Measurements from ENCODE around the gene CDH4.

Gene CDH4

DNA sequence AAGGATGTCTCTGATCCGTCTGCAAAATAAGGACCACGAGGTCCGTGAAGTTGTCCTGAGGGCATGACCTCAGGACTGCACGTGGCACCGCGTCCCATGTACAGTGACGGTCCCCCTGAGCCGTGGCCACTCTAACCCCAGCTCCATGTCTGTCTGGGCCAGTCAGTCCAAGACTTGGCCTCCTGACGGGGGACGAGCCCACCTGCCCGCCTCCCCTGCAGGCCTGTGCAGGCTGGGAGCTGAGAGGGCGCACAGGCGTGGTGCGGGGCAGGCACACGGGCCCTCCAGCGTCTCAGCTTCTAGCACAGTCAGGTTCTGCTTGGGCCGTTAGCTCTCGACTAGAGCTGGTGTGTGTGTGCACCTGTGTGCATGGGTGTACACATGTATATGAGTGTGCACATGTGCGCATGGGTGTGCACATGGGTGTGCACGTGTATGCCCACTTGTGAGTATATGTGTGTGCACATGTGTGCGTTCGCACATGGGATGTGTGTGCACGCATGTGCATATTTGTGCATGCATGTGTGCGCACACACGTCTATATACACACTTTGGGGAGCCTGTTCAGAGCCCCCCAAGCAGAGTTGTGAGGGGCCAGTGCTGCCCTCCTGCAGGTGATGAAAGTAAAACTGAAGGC is 506.6 kb downstream of the CDH4 start:
- TF ChIP-seq FOXP2 (optimal IDR thresholded peaks at IDR 0.05; ENCODE audit: borderline replicate concordance, extremely low read depth, extremely low read length, insufficient read depth) = no peak
- TF ChIP-seq SIN3A (IDR thresholded peaks at IDR 0.05; ENCODE audit: borderline replicate concordance, insufficient read depth, low read length) = no peak
- TF ChIP-seq POLR2AphosphoS5 (IDR thresholded peaks at IDR 0.05; ENCODE audit: low read depth, low read length) = no peak
- TF ChIP-seq TAF1 (IDR thresholded peaks at IDR 0.05; ENCODE audit: borderline replicate concordance, insufficient read depth, low read length) = no peak
- TF ChIP-seq, protein P1, sequence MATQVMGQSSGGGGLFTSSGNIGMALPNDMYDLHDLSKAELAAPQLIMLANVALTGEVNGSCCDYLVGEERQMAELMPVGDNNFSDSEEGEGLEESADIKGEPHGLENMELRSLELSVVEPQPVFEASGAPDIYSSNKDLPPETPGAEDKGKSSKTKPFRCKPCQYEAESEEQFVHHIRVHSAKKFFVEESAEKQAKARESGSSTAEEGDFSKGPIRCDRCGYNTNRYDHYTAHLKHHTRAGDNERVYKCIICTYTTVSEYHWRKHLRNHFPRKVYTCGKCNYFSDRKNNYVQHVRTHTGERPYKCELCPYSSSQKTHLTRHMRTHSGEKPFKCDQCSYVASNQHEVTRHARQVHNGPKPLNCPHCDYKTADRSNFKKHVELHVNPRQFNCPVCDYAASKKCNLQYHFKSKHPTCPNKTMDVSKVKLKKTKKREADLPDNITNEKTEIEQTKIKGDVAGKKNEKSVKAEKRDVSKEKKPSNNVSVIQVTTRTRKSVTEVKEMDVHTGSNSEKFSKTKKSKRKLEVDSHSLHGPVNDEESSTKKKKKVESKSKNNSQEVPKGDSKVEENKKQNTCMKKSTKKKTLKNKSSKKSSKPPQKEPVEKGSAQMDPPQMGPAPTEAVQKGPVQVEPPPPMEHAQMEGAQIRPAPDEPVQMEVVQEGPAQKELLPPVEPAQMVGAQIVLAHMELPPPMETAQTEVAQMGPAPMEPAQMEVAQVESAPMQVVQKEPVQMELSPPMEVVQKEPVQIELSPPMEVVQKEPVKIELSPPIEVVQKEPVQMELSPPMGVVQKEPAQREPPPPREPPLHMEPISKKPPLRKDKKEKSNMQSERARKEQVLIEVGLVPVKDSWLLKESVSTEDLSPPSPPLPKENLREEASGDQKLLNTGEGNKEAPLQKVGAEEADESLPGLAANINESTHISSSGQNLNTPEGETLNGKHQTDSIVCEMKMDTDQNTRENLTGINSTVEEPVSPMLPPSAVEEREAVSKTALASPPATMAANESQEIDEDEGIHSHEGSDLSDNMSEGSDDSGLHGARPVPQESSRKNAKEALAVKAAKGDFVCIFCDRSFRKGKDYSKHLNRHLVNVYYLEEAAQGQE (IDR thresholded peaks at IDR 0.05; ENCODE audit: insufficient read depth in 1 of 2, low read depth in 2 of 2, low read length in 2 of 2) = no peak

DNA sequence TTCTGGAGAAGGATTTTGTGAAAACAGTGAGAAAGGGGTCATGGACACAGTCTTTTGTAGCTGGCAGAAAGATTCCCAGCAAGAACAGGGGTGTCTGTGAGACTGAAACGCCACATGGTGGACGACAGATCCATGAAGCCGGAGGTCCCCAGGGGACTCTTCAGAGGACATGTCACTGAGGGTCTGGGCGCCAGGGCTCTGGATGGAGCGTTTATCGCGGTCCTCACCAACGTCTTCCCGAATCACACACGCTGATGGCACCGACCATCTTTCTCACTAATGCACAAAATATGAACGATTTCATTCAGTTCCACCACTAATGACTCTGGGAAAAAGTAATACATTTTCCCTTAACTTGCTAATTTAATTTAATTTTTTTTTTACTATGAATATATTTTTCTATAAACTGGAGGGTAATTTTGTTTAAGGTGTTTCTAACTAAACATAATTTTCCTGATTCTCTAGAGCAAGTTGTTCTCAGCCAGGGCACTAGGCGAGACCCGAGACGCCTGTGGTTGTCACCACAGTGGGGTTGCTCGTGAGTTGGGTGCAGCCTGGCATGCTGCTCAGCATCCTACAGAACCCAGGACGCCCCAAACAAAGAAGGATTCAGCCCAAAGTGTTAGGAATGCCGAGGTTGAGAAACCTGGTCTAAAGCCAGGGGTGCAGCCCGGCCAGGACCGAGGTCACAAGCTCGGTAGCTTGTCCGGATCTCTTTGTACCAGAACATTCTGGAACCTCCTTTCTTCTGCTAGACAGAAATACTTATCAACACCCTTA is 507.4 kb downstream of the CDH4 start:
- no peak for TF ChIP-seq SIN3A (IDR thresholded peaks at IDR 0.05; ENCODE audit: borderline replicate concordance, insufficient read depth, low read length)
- TF ChIP-seq, protein P1 (IDR thresholded peaks at IDR 0.05; ENCODE audit: insufficient read depth in 1 of 2, low read depth in 2 of 2, low read length in 2 of 2) = no peak
- TF ChIP-seq POLR2AphosphoS5 (IDR thresholded peaks at IDR 0.05; ENCODE audit: low read depth, low read length) = no peak
- TF ChIP-seq FOXP2 (optimal IDR thresholded peaks at IDR 0.05; ENCODE audit: borderline replicate concordance, extremely low read depth, extremely low read length, insufficient read depth) = no peak

DNA sequence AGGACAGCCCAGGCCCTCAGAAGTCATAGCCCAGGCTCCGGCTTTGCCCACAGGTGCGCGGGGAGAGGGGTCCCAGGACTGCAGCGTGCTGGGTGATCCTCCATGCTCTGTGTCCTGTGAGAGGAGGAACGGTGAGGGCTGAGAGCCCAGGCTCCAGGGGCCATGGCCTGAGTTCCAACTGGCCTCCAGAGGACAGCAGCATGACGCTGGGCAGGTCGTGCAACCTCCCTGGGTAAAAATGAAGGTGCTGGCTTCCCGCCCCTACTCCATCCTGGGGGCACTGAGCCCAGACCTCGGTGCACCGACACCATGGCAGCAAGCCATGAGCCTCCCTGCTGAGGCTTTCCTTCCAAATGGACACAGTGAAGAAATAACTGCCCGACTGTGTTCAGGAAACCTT is 508.3 kb downstream of the CDH4 start:
- TF ChIP-seq TAF1 (IDR thresholded peaks at IDR 0.05; ENCODE audit: borderline replicate concordance, insufficient read depth, low read length) (no peak), SIN3A (IDR thresholded peaks at IDR 0.05; ENCODE audit: borderline replicate concordance, insufficient read depth, low read length) (no peak)
- TF ChIP-seq, protein P1 (IDR thresholded peaks at IDR 0.05; ENCODE audit: insufficient read depth in 1 of 2, low read depth in 2 of 2, low read length in 2 of 2) = no peak

DNA sequence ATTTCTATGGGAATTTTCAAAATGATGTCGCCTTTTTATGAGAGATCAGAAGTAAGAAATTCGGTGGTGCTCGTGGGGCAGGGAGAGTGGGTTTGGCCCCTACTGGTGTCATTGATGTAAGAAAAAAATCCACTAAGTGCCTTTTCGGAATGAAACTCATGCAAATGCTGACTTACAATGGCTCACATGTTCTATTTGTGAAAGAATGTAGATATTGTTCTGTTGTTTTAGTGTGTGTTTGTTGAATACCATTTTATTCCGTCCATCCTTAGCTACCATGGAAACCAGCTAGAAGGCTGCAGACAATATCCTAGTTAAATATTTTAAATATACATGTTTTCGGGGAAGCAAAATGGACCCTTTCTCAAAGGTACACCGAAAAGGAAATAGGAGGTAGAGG is 508.7 kb downstream of the CDH4 start:
- no peak for TF ChIP-seq SIN3A (IDR thresholded peaks at IDR 0.05; ENCODE audit: borderline replicate concordance, insufficient read depth, low read length)
- TF ChIP-seq TAF1 (IDR thresholded peaks at IDR 0.05; ENCODE audit: borderline replicate concordance, insufficient read depth, low read length) = no peak
- TF ChIP-seq FOXP2 (optimal IDR thresholded peaks at IDR 0.05; ENCODE audit: borderline replicate concordance, extremely low read depth, extremely low read length, insufficient read depth) = no peak
- TF ChIP-seq, protein P1 (IDR thresholded peaks at IDR 0.05; ENCODE audit: insufficient read depth in 1 of 2, low read depth in 2 of 2, low read length in 2 of 2) = no peak
- no peak for TF ChIP-seq POLR2AphosphoS5 (IDR thresholded peaks at IDR 0.05; ENCODE audit: low read depth, low read length)

Measured in PFSK-1 (cell line).